C4-2B (cell line): ENCODE data around the gene MKX.

ENCODE experiments used
- ZFX ChIP-seq: fragments of 450-650 bp; IDR thresholded peaks from 2 replicates; pipeline ENCODE4 v1.6.1; 2017
- TF ChIP-seq, protein P1 (sequence below): fragments of 450-650 bp; conservative IDR thresholded peaks from 2 replicates; pipeline ENCODE4 v1.5.1; 2017; ENCODE audit warnings: mild to moderate bottlenecking

DNA sequence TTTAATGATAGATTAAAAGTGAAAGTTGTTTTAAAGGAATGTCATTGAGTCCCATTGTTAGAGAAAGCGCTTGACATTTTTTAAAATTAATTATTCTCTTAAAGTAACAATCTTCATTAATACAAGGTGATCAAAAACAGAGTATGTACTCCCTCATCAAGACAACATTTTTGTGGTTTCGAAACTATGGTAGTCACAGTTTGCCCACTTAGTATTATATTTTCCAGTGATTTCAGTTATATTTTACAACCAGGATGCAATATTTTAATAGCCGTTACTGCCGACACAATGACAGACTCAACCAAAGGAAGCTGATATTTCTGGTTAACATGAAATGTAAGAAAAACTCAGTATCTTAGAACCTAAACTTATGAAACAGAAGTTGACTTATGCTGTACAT, 31.3 kb downstream of the MKX start:
- TF ChIP-seq, protein P1, sequence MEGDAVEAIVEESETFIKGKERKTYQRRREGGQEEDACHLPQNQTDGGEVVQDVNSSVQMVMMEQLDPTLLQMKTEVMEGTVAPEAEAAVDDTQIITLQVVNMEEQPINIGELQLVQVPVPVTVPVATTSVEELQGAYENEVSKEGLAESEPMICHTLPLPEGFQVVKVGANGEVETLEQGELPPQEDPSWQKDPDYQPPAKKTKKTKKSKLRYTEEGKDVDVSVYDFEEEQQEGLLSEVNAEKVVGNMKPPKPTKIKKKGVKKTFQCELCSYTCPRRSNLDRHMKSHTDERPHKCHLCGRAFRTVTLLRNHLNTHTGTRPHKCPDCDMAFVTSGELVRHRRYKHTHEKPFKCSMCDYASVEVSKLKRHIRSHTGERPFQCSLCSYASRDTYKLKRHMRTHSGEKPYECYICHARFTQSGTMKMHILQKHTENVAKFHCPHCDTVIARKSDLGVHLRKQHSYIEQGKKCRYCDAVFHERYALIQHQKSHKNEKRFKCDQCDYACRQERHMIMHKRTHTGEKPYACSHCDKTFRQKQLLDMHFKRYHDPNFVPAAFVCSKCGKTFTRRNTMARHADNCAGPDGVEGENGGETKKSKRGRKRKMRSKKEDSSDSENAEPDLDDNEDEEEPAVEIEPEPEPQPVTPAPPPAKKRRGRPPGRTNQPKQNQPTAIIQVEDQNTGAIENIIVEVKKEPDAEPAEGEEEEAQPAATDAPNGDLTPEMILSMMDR: no peak
- TF ChIP-seq ZFX: no peak
